Uterus (tissue), 2 donors: ENCODE data around the gene DAO.

Experiments used
- CTCF ChIP-seq, 4 experiments: fragments of 200-600 bp in 2 of 4; fragments of 450-650 bp in 2 of 4; sonication (generic) in 2 of 4; IDR thresholded peaks; one replicate each; pipeline ENCODE4 v1.5.1; 2016 to 2019; ENCODE audit warnings: antibody characterized with exemption in 4 of 4, mild to moderate bottlenecking in 2 of 4, moderate library complexity in 1 of 4
- POLR2A ChIP-seq, 2 donors: fragments of 450-650 bp; IDR thresholded peaks; one replicate each; pipeline ENCODE4 v1.6.1; 2016; ENCODE audit warnings: antibody characterized with exemption in 2 of 2, mild to moderate bottlenecking in 1 of 2, moderate library complexity in 1 of 2

GRCh38 chr12:108843187-108843586 is 36.7 kb upstream of the DAO start:
- TF ChIP-seq CTCF (IDR thresholded peaks at IDR 0.05) (no peak), POLR2A (IDR thresholded peaks at IDR 0.05) (no peak)
